Measurements from ENCODE around the gene OGFOD2.

Gene OGFOD2

DNA sequence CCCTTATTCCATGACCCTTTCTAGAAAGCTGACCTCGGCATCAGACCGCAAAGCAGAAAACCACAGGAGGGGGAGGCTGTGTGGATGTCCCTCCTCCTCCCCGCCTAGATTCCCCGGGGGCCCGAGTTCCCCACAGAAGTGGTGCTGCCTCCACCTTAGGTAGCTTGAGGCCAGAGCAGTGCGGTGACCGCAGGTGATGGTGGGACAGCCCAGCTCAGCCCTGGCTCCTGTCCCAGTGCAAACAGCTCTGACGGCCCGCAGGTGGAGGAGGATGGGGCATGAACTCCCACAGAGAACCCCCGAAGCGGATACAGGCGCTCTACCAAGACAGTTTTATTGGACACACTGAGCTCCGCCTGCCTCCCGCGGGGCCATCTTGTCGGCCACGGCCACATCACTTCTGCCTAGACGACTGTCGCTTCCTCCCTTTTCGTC, 25.0 kb downstream of the OGFOD2 start:
- no peak for TF ChIP-seq TAF1 (IDR thresholded peaks at IDR 0.05; ENCODE audit: borderline replicate concordance, insufficient read depth, low read length)

DNA sequence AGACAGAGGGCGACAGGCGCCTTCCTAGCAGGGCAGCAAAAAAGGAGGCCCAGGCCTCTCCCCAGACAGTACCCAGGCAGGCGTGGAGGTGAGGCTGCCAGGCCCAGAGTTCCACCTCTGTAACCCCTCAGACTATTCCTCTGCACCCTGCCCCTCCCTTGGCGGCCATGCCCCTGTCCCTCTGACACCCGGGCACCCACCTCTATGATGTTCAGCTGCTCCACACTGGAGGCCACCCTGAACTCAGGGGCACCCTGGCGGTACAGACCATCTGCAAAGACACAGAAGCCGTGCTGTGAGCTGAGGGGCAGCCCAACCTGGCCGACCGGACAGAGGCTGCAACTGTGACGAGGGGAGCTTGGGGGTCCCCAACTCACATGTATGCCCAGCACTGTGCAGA, 25.5 kb downstream of the OGFOD2 start:
- TF ChIP-seq POLR2AphosphoS5 (IDR thresholded peaks at IDR 0.05; ENCODE audit: low read depth, low read length), result no peak
- TF ChIP-seq, protein P1, sequence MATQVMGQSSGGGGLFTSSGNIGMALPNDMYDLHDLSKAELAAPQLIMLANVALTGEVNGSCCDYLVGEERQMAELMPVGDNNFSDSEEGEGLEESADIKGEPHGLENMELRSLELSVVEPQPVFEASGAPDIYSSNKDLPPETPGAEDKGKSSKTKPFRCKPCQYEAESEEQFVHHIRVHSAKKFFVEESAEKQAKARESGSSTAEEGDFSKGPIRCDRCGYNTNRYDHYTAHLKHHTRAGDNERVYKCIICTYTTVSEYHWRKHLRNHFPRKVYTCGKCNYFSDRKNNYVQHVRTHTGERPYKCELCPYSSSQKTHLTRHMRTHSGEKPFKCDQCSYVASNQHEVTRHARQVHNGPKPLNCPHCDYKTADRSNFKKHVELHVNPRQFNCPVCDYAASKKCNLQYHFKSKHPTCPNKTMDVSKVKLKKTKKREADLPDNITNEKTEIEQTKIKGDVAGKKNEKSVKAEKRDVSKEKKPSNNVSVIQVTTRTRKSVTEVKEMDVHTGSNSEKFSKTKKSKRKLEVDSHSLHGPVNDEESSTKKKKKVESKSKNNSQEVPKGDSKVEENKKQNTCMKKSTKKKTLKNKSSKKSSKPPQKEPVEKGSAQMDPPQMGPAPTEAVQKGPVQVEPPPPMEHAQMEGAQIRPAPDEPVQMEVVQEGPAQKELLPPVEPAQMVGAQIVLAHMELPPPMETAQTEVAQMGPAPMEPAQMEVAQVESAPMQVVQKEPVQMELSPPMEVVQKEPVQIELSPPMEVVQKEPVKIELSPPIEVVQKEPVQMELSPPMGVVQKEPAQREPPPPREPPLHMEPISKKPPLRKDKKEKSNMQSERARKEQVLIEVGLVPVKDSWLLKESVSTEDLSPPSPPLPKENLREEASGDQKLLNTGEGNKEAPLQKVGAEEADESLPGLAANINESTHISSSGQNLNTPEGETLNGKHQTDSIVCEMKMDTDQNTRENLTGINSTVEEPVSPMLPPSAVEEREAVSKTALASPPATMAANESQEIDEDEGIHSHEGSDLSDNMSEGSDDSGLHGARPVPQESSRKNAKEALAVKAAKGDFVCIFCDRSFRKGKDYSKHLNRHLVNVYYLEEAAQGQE (IDR thresholded peaks at IDR 0.05; ENCODE audit: insufficient read depth in 1 of 2, low read depth in 2 of 2, low read length in 2 of 2), result no peak
- TF ChIP-seq FOXP2 (optimal IDR thresholded peaks at IDR 0.05; ENCODE audit: borderline replicate concordance, extremely low read depth, extremely low read length, insufficient read depth), result no peak
- no peak for TF ChIP-seq SIN3A (IDR thresholded peaks at IDR 0.05; ENCODE audit: borderline replicate concordance, insufficient read depth, low read length)
- no peak for TF ChIP-seq TAF1 (IDR thresholded peaks at IDR 0.05; ENCODE audit: borderline replicate concordance, insufficient read depth, low read length)

DNA sequence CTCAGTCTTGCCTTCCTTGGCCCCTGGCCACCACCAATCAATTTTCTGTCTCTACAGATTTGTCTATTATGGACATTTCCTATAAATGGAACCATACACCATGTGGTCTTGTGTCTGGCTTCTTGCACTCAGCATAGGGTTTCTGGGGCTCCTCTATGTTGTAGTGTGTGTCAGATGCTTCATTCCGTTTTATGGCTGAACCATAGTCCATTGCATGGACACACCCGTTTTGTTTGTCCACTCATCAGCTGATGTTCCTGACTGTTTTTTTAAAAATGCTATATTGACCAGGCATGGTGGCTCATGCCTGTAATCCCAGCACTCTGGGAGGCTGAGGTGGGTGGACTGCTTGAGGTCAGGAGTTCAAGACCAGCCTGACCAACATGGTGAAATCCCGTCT, 26.4 kb downstream of the OGFOD2 start:
- no peak for TF ChIP-seq TAF1 (IDR thresholded peaks at IDR 0.05; ENCODE audit: borderline replicate concordance, insufficient read depth, low read length)
- TF ChIP-seq SIN3A (IDR thresholded peaks at IDR 0.05; ENCODE audit: borderline replicate concordance, insufficient read depth, low read length), result no peak
- TF ChIP-seq FOXP2 (optimal IDR thresholded peaks at IDR 0.05; ENCODE audit: borderline replicate concordance, extremely low read depth, extremely low read length, insufficient read depth), result no peak
- TF ChIP-seq POLR2AphosphoS5 (IDR thresholded peaks at IDR 0.05; ENCODE audit: low read depth, low read length), result no peak
- TF ChIP-seq, protein P1 (IDR thresholded peaks at IDR 0.05; ENCODE audit: insufficient read depth in 1 of 2, low read depth in 2 of 2, low read length in 2 of 2), result no peak

DNA sequence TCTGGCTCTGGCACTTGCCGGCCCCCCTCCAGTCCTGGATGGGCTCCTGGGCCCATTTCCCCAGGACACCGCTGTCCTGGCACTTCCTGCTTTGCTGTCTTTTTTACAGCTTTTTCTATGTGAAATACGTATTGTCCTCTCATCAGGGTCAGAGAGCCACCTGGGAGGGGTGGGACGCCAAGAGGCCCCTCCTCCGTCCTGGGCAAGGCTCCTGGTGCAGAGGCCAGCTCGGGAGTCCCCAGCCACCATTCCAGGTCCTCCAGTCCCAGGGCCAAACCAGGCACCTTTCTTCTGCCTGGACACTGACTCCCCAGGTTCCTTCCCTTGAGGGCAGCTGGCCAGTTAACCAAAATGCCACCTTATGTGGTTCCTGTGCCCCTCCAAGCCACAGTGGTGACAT, 28.2 kb downstream of the OGFOD2 start:
- TF ChIP-seq, protein P1 (IDR thresholded peaks at IDR 0.05; ENCODE audit: insufficient read depth in 1 of 2, low read depth in 2 of 2, low read length in 2 of 2), result no peak
- TF ChIP-seq SIN3A (IDR thresholded peaks at IDR 0.05; ENCODE audit: borderline replicate concordance, insufficient read depth, low read length), result no peak
- TF ChIP-seq TAF1 (IDR thresholded peaks at IDR 0.05; ENCODE audit: borderline replicate concordance, insufficient read depth, low read length), result no peak
- TF ChIP-seq FOXP2 (optimal IDR thresholded peaks at IDR 0.05; ENCODE audit: borderline replicate concordance, extremely low read depth, extremely low read length, insufficient read depth), result no peak
- no peak for TF ChIP-seq POLR2AphosphoS5 (IDR thresholded peaks at IDR 0.05; ENCODE audit: low read depth, low read length)

DNA sequence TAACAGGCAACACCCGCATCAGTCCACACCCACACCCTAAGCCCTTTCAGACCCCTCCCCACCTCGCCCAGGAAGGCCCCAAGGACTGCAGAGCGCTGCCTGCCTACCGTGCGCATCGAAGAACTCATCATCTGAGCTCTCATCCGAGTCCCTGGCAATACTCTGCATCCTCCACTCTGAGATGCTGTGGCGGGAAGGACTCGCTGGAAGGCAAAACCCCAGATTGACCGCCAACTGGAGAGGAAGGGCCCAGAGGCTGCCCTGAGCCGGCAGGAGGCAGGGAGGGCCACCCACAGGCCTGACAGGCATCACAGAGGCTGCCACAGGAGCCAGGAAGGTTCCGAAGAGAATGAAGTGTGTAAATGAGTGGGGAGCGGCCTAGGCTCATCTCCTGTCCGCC, 29.2 kb downstream of the OGFOD2 start:
- TF ChIP-seq, protein P1 (IDR thresholded peaks at IDR 0.05; ENCODE audit: insufficient read depth in 1 of 2, low read depth in 2 of 2, low read length in 2 of 2), result no peak
- TF ChIP-seq TAF1 (IDR thresholded peaks at IDR 0.05; ENCODE audit: borderline replicate concordance, insufficient read depth, low read length), result no peak
- TF ChIP-seq FOXP2 (optimal IDR thresholded peaks at IDR 0.05; ENCODE audit: borderline replicate concordance, extremely low read depth, extremely low read length, insufficient read depth), result no peak
- TF ChIP-seq POLR2AphosphoS5 (IDR thresholded peaks at IDR 0.05; ENCODE audit: low read depth, low read length), result no peak
- TF ChIP-seq SIN3A (IDR thresholded peaks at IDR 0.05; ENCODE audit: borderline replicate concordance, insufficient read depth, low read length), result no peak

Measured in PFSK-1 (cell line).